ENCODE data around the gene ZFAND2B. TPM values are rescaled to one million over a fixed set of nuclear protein-coding genes. Genes with fewer than 3 reads are reported as not detected.

The ZFAND2B gene
- polyA plus RNA-seq, 4 donors, result 46.9 to 182 (median 101) TPM

- Histone ChIP-seq H3K4me1 (ENCODE audit: control insufficient read depth in 3 of 3, insufficient read depth in 2 of 3, low read depth in 1 of 3, low read length in 2 of 3) (peaks cover 0 to 18% (median 0%) of the 10 kb centered on the region in 3 donors), H3K27ac (ENCODE audit: low read depth in 1 of 3, low read length in 2 of 3) (no peak overlapping the region), H3K36me3 (ENCODE audit: control insufficient read depth in 3 of 3, insufficient read depth in 2 of 3, low read depth in 1 of 3, low read length in 3 of 3) (peaks cover 4 to 28% (median 9%) of the 10 kb centered on the region in 3 donors), H3K4me3 (ENCODE audit: low read depth in 1 of 3, low read length in 3 of 3) (no peak overlapping the region), H3K9me3 (ENCODE audit: control insufficient read depth in 2 of 2, insufficient read depth in 1 of 2, low read depth in 1 of 2, low read length in 1 of 2) (no peaks in the 10 kb centered on the region), H3K27me3 (ENCODE audit: control insufficient read depth in 3 of 3, insufficient read depth in 3 of 3, low read length in 3 of 3) (no peaks in the 10 kb centered on the region)
- 87 to 92% (median 88%) methylated on average over 5 of the region's 5 CpGs for WGBS, 3 donors
- FAIRE-seq, result no peak
- no peak for DNase-seq
These were observed 1.4 kb upstream of the ZFAND2B start for GRCh38 chr2:219205165-219205538.

- WGBS, 3 donors, result 9 to 14% (median 14%) methylated on average over 7 of the region's 7 CpGs
- no peaks in the 10 kb centered on the region for H3K9me3 ChIP-seq (ENCODE audit: control insufficient read depth in 2 of 2, insufficient read depth in 1 of 2, low read depth in 1 of 2, low read length in 1 of 2)
- peaks cover 5 to 36% (median 9%) of the 10 kb centered on the region in 3 donors for H3K36me3 ChIP-seq (ENCODE audit: control insufficient read depth in 3 of 3, insufficient read depth in 2 of 3, low read depth in 1 of 3, low read length in 3 of 3)
- peak overlapping the region; percentile 88 to 100 (median 99) for H3K27ac ChIP-seq (ENCODE audit: low read depth in 1 of 3, low read length in 2 of 3)
- DNase-seq (no peak), FAIRE-seq (no peak)
- H3K4me3 ChIP-seq (ENCODE audit: low read depth in 1 of 3, low read length in 3 of 3), result peak overlapping the region in 2 of 3 donors; percentile 63 to 93
- peaks cover 0 to 18% (median 0%) of the 10 kb centered on the region in 3 donors for H3K4me1 ChIP-seq (ENCODE audit: control insufficient read depth in 3 of 3, insufficient read depth in 2 of 3, low read depth in 1 of 3, low read length in 2 of 3)
- no peaks in the 10 kb centered on the region for H3K27me3 ChIP-seq (ENCODE audit: control insufficient read depth in 3 of 3, insufficient read depth in 3 of 3, low read length in 3 of 3)
These were observed 628 bp upstream of the ZFAND2B start for GRCh38 chr2:219205981-219206327.

GRCh38 chr2:219207134-219207883 lies 727 bp downstream of the ZFAND2B start:
- FAIRE-seq (no peak), DNase-seq (no peak)
- Histone ChIP-seq H3K4me3 (ENCODE audit: low read depth in 1 of 3, low read length in 3 of 3) (peak overlapping the region; percentile 63 to 75 (median 67)), H3K4me1 (ENCODE audit: control insufficient read depth in 3 of 3, insufficient read depth in 2 of 3, low read depth in 1 of 3, low read length in 2 of 3) (peaks cover 0 to 18% (median 0%) of the 10 kb centered on the region in 3 donors), H3K36me3 (ENCODE audit: control insufficient read depth in 3 of 3, insufficient read depth in 2 of 3, low read depth in 1 of 3, low read length in 3 of 3) (peaks cover 5 to 44% (median 9%) of the 10 kb centered on the region in 3 donors), H3K27ac (ENCODE audit: low read depth in 1 of 3, low read length in 2 of 3) (peak overlapping the region in 2 of 3 donors; percentile 94 to 100), H3K9me3 (ENCODE audit: control insufficient read depth in 2 of 2, insufficient read depth in 1 of 2, low read depth in 1 of 2, low read length in 1 of 2) (no peaks in the 10 kb centered on the region), H3K27me3 (ENCODE audit: control insufficient read depth in 3 of 3, insufficient read depth in 3 of 3, low read length in 3 of 3) (no peaks in the 10 kb centered on the region)
- WGBS, 3 donors, result 15 to 17% (median 15%) methylated on average over 17 to 22 of the region's 22 CpGs

- FAIRE-seq (no peak), DNase-seq (no peak)
- peaks cover 5 to 52% (median 9%) of the 10 kb centered on the region in 3 donors for H3K36me3 ChIP-seq (ENCODE audit: control insufficient read depth in 3 of 3, insufficient read depth in 2 of 3, low read depth in 1 of 3, low read length in 3 of 3)
- H3K27me3 ChIP-seq (ENCODE audit: control insufficient read depth in 3 of 3, insufficient read depth in 3 of 3, low read length in 3 of 3), result no peaks in the 10 kb centered on the region
- no peaks in the 10 kb centered on the region for H3K9me3 ChIP-seq (ENCODE audit: control insufficient read depth in 2 of 2, insufficient read depth in 1 of 2, low read depth in 1 of 2, low read length in 1 of 2)
- 61 to 66% (median 64%) methylated on average over 17 of the region's 17 CpGs for WGBS, 3 donors
- peaks cover 0 to 18% (median 0%) of the 10 kb centered on the region in 3 donors for H3K4me1 ChIP-seq (ENCODE audit: control insufficient read depth in 3 of 3, insufficient read depth in 2 of 3, low read depth in 1 of 3, low read length in 2 of 3)
- peak overlapping the region in 2 of 3 donors; percentile 71 to 100 for H3K27ac ChIP-seq (ENCODE audit: low read depth in 1 of 3, low read length in 2 of 3)
- H3K4me3 ChIP-seq (ENCODE audit: low read depth in 1 of 3, low read length in 3 of 3), result peak overlapping the region in 1 of 3 donors; percentile 75
These were observed 1.5 kb downstream of the ZFAND2B start for GRCh38 chr2:219207884-219208740.

GRCh38 chr2:219209236-219210195 lies 2.9 kb downstream of the ZFAND2B start:
- WGBS, 3 donors, result 75 to 79% (median 75%) methylated on average over 16 to 18 of the region's 18 CpGs
- H3K36me3 ChIP-seq (ENCODE audit: control insufficient read depth in 3 of 3, insufficient read depth in 2 of 3, low read depth in 1 of 3, low read length in 3 of 3), result peaks cover 5 to 66% (median 9%) of the 10 kb centered on the region in 3 donors
- peak overlapping the region in 2 of 3 donors; percentile 29 to 48 for H3K27ac ChIP-seq (ENCODE audit: low read depth in 1 of 3, low read length in 2 of 3)
- no peaks in the 10 kb centered on the region for H3K27me3 ChIP-seq (ENCODE audit: control insufficient read depth in 3 of 3, insufficient read depth in 3 of 3, low read length in 3 of 3)
- no peak overlapping the region for H3K4me3 ChIP-seq (ENCODE audit: low read depth in 1 of 3, low read length in 3 of 3)
- H3K9me3 ChIP-seq (ENCODE audit: control insufficient read depth in 2 of 2, insufficient read depth in 1 of 2, low read depth in 1 of 2, low read length in 1 of 2), result no peaks in the 10 kb centered on the region
- FAIRE-seq, result no peak
- H3K4me1 ChIP-seq (ENCODE audit: control insufficient read depth in 3 of 3, insufficient read depth in 2 of 3, low read depth in 1 of 3, low read length in 2 of 3), result peaks cover 0 to 18% (median 0%) of the 10 kb centered on the region in 3 donors
- DNase-seq, result no peak

- DNase-seq (no peak), FAIRE-seq (no peak)
- Histone ChIP-seq H3K4me1 (ENCODE audit: control insufficient read depth in 3 of 3, insufficient read depth in 2 of 3, low read depth in 1 of 3, low read length in 2 of 3) (peaks cover 0 to 18% (median 0%) of the 10 kb centered on the region in 3 donors), H3K36me3 (ENCODE audit: control insufficient read depth in 3 of 3, insufficient read depth in 2 of 3, low read depth in 1 of 3, low read length in 3 of 3) (peaks cover 5 to 72% (median 9%) of the 10 kb centered on the region in 3 donors), H3K27ac (ENCODE audit: low read depth in 1 of 3, low read length in 2 of 3) (peak overlapping the region in 1 of 3 donors; percentile 45), H3K27me3 (ENCODE audit: control insufficient read depth in 3 of 3, insufficient read depth in 3 of 3, low read length in 3 of 3) (no peaks in the 10 kb centered on the region), H3K9me3 (ENCODE audit: control insufficient read depth in 2 of 2, insufficient read depth in 1 of 2, low read depth in 1 of 2, low read length in 1 of 2) (no peaks in the 10 kb centered on the region), H3K4me3 (ENCODE audit: low read depth in 1 of 3, low read length in 3 of 3) (no peak overlapping the region)
- WGBS, 3 donors, result 94 to 96% (median 94%) methylated on average over 23 to 24 of the region's 24 CpGs
These were observed 3.8 kb downstream of the ZFAND2B start for GRCh38 chr2:219210196-219210885.

GRCh38 chr2:219210886-219211362 lies 4.3 kb downstream of the ZFAND2B start:
- Histone ChIP-seq H3K9me3 (ENCODE audit: control insufficient read depth in 2 of 2, insufficient read depth in 1 of 2, low read depth in 1 of 2, low read length in 1 of 2) (no peaks in the 10 kb centered on the region), H3K36me3 (ENCODE audit: control insufficient read depth in 3 of 3, insufficient read depth in 2 of 3, low read depth in 1 of 3, low read length in 3 of 3) (peaks cover 5 to 78% (median 11%) of the 10 kb centered on the region in 3 donors), H3K4me1 (ENCODE audit: control insufficient read depth in 3 of 3, insufficient read depth in 2 of 3, low read depth in 1 of 3, low read length in 2 of 3) (peaks cover 0 to 17% (median 0%) of the 10 kb centered on the region in 3 donors), H3K27ac (ENCODE audit: low read depth in 1 of 3, low read length in 2 of 3) (peak overlapping the region in 2 of 3 donors; percentile 27 to 45), H3K4me3 (ENCODE audit: low read depth in 1 of 3, low read length in 3 of 3) (no peak overlapping the region), H3K27me3 (ENCODE audit: control insufficient read depth in 3 of 3, insufficient read depth in 3 of 3, low read length in 3 of 3) (no peaks in the 10 kb centered on the region)
- no peak for DNase-seq
- WGBS, 3 donors, result 91 to 94% (median 91%) methylated on average over 9 of the region's 9 CpGs
- no peak for FAIRE-seq

Data from small intestine (tissue), 7 donors.